ENCODE measurements around the gene MAGI1.

GRCh38 chr3:65577843-65578430 is 460.8 kb downstream of the MAGI1 start:
- TF ChIP-seq, protein P1, sequence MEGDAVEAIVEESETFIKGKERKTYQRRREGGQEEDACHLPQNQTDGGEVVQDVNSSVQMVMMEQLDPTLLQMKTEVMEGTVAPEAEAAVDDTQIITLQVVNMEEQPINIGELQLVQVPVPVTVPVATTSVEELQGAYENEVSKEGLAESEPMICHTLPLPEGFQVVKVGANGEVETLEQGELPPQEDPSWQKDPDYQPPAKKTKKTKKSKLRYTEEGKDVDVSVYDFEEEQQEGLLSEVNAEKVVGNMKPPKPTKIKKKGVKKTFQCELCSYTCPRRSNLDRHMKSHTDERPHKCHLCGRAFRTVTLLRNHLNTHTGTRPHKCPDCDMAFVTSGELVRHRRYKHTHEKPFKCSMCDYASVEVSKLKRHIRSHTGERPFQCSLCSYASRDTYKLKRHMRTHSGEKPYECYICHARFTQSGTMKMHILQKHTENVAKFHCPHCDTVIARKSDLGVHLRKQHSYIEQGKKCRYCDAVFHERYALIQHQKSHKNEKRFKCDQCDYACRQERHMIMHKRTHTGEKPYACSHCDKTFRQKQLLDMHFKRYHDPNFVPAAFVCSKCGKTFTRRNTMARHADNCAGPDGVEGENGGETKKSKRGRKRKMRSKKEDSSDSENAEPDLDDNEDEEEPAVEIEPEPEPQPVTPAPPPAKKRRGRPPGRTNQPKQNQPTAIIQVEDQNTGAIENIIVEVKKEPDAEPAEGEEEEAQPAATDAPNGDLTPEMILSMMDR (IDR thresholded peaks at IDR 0.05) = no peak
- TF ChIP-seq POLR2A (IDR thresholded peaks at IDR 0.05) (no peak), EP300 (IDR thresholded peaks at IDR 0.05) (no peak)
